AG04450 (cell line): ENCODE results near the gene CEP78. TPM values are rescaled to one million over a fixed set of nuclear protein-coding genes. Genes with fewer than 3 reads are reported as not detected.
A peak's percentile ranks its signal among the peaks of the same experiment; 100 is the strongest.

Source experiments
- CTCF ChIA-PET: fragments of 300-600, 350-600 bp; formaldehyde crosslinking; extraction: SDS; loops from one replicate; lab custom pipeline; 2022; ENCODE audit warnings: antibody characterized with exemption, inconsistent platforms; lab: Charles Lee
- POLR2A ChIA-PET: fragments of 350-600 bp; formaldehyde crosslinking; extraction: SDS; loops from one replicate; lab custom pipeline; 2021; ENCODE audit warnings: antibody characterized with exemption, inconsistent platforms; lab: Yijun Ruan, JAX
- DNase-seq: peaks from one replicate; pipeline ENCODE4 v3.0.0-alpha.2; 2011; ENCODE audit warnings: low read depth, low spot score
- H3K27ac ChIP-seq: one replicate; pipeline ENCODE4 v1.5.1; 2012; ENCODE audit warnings: low read depth, low read length, control low read depth
- H3K27me3 ChIP-seq: one replicate; pipeline ENCODE4 v1.6.0; 2012; ENCODE audit warnings: low read length; ENCODE audit not compliant: control insufficient read depth, insufficient read depth
- H3K4me3 ChIP-seq: 2 replicates; pipeline ENCODE4 v1.5.1; 2011; ENCODE audit warnings: mild to moderate bottlenecking, low read depth, low read length, control low read depth
- H3K9me3 ChIP-seq: 2 replicates; pipeline ENCODE4 v1.5.1; 2012; ENCODE audit warnings: low read length; ENCODE audit not compliant: control insufficient read depth, insufficient read depth
- polyA plus RNA-seq: library from polyadenylated mRNA; depleted of rRNA; stranded (reverse); fragments of >200 nt; gene quantifications from 2 replicates; pipeline ENCODE4 v1.2.3, GENCODE V29; 2011
- TF ChIP-seq, protein P1 (sequence below): IDR thresholded peaks from 2 replicates; pipeline ENCODE4 v1.5.1; 2011; ENCODE audit warnings: low read depth, low read length, control low read depth, inconsistent platforms

Gene CEP78
- polyA plus RNA-seq, 1 experiment, result 11.0 TPM

DNA sequence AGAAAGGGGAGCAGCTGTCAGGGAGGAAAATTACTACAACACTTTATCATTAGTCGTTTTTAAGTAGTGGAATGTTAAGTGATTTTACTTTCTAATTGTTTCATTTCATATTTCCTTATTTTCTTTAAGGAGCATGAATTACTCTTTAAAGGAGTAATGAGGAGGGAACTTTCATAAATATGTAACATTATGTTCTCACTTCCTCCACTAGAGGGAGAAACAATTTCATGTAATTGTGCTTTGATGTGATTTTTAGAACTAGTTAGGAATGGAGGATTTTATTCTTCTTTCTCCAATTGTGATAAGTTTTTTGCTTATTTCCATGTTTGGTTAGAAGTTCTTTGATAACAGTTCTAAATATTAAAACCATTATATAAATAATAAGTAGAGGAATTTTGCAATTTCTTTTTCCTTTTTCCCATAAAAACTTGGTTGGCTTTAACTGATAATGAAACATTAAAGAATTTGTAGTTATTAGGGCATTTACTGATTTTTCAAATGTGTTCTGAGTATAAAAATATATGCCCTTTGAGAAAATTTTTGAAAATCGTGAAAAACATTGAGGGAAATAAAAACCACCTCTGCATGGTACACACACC, 25.6 kb downstream of the CEP78 start:
- Histone ChIP-seq H3K4me3 (no peak overlapping the region), H3K27me3 (no peaks in the 10 kb centered on the region), H3K9me3 (no peaks in the 10 kb centered on the region), H3K27ac (no peak overlapping the region)
- peak; percentile 8 for DNase-seq
- CTCF ChIA-PET, result interaction anchor here (0.5 to 4.0 kb wide), 10 partner anchors 9 to 1572 kb away, joined by 3 to 34 read pairs (median 4); partner anchors contain the start of gene PSAT1
- TF ChIP-seq, protein P1, sequence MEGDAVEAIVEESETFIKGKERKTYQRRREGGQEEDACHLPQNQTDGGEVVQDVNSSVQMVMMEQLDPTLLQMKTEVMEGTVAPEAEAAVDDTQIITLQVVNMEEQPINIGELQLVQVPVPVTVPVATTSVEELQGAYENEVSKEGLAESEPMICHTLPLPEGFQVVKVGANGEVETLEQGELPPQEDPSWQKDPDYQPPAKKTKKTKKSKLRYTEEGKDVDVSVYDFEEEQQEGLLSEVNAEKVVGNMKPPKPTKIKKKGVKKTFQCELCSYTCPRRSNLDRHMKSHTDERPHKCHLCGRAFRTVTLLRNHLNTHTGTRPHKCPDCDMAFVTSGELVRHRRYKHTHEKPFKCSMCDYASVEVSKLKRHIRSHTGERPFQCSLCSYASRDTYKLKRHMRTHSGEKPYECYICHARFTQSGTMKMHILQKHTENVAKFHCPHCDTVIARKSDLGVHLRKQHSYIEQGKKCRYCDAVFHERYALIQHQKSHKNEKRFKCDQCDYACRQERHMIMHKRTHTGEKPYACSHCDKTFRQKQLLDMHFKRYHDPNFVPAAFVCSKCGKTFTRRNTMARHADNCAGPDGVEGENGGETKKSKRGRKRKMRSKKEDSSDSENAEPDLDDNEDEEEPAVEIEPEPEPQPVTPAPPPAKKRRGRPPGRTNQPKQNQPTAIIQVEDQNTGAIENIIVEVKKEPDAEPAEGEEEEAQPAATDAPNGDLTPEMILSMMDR, result peak; percentile 65
- POLR2A ChIA-PET, result no interaction called here

DNA sequence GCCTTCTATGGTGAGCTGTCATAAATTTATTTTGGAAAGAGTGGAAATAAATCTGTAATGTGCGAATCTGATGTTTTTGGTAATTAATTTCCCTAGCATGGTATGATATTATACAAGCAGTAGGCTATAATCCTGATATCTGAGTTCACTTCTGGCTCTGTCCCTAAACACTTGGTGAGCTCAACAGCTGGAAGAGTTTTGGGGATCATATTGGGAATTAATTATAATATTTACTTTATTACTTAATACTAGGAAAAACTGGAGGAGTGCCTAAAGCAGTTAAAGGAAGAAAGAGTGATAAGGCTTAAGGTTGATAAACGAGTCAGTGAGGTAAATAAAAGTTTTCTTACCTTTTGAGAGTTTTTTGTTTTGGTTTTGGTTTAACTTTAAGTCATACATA, 26.8 kb downstream of the CEP78 start:
- DNase-seq, result no peak
- POLR2A ChIA-PET, result no interaction called here

DNA sequence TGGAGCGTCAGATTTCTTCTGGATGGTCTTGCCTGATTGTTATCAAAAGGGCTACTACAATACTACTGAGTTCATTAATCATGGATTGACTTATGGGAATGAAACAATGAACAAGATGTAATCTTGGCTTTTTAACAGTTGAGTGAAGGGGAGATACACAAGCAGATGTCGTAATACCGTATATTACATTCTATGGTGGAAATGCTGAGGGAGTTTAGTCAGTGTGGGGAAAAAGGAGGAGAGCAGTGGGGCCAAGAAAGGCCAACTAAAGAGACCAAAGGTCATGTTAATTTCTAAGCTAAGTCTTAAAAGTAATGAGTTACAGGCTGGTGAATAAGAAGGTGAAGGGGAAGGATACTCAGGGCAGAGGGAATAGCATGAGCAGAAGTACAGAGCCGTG, 32.0 kb downstream of the CEP78 start:
- POLR2A ChIA-PET, result no interaction called here
- H3K4me3 ChIP-seq, result no peak overlapping the region
- no peak for DNase-seq
- no peak overlapping the region for H3K27ac ChIP-seq
- no peaks in the 10 kb centered on the region for H3K27me3 ChIP-seq
- CTCF ChIA-PET, result interaction anchor here (0.7 to 0.8 kb wide), 2 partner anchors 103 to 175 kb away, joined by 3 to 5 read pairs; no protein-coding TSS in a partner anchor
- no peaks in the 10 kb centered on the region for H3K9me3 ChIP-seq
- TF ChIP-seq, protein P1, result no peak

More for the DNA sequence above, 26.8 kb downstream of the CEP78 start:
- TF ChIP-seq, protein P1, result no peak
- CTCF ChIA-PET, result interaction anchor here (1.1 to 4.0 kb wide), 3 partner anchors 10 to 107 kb away, joined by 7 to 34 read pairs (median 7); partner anchors contain the start of gene PSAT1
- Histone ChIP-seq H3K9me3 (no peaks in the 10 kb centered on the region), H3K27me3 (no peaks in the 10 kb centered on the region), H3K4me3 (no peak overlapping the region), H3K27ac (no peak overlapping the region)

DNA sequence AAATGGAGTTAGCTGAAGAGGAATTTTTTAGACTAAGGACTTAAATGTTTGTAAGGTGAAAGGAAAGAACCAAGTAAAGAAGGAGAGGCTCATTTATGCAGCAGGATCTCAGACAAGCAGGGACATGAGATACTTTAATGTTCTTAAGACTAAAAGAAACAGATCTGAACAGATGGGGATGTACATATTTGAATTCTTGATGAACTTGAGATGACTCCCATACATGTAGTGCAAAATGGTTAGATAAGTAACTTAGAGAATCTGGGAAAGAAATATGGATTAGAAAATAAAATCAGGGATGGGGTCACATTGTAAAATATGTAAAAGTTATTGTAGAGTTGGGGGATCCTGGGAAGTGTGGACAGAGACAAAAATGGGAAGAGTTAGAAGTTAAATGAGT, 33.9 kb downstream of the CEP78 start:
- TF ChIP-seq, protein P1, result no peak
- no peak overlapping the region for H3K4me3 ChIP-seq
- H3K27me3 ChIP-seq, result no peaks in the 10 kb centered on the region
- ChIA-PET POLR2A (no interaction called here), CTCF (interaction anchor here (0.6 kb wide), 1 partner anchor 28 kb away, joined by 5 read pairs; no protein-coding TSS in a partner anchor)
- DNase-seq, result no peak
- no peak overlapping the region for H3K27ac ChIP-seq
- no peaks in the 10 kb centered on the region for H3K9me3 ChIP-seq

DNA sequence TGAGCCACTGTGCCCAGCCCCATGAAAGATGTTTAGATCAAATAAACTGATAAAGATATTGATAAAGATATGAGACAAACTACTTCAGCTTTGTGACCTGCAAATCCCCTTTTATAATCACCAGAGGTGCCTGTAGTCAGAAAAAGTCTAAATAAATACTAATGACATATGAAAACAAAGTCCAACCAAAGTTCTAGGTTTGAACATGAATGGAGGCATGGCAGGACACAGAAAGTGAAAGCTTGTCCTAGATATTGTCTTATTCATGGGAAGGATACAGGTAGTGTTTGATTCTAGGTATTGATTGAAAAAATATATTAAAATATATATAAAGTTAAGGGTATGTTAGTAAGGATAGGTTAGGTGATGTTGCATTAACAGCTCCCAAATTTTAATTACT, 36.4 kb downstream of the CEP78 start:
- TF ChIP-seq, protein P1, result no peak
- no peak for DNase-seq
- ChIA-PET CTCF (interaction anchor here (1.4 to 2.0 kb wide), 3 partner anchors 10 to 97 kb away, joined by 4 to 7 read pairs (median 5); partner anchors contain the start of gene PSAT1), POLR2A (no interaction called here)
- H3K4me3 ChIP-seq, result no peak overlapping the region
- H3K9me3 ChIP-seq, result no peaks in the 10 kb centered on the region
- no peak overlapping the region for H3K27ac ChIP-seq
- H3K27me3 ChIP-seq, result no peaks in the 10 kb centered on the region
